Naive thymus-derived CD4-positive, alpha-beta T cell (primary cell): ENCODE results near the gene ATP6V0D1. TPM values are rescaled to one million over a fixed set of nuclear protein-coding genes. Genes with fewer than 3 reads are reported as not detected.
A peak's percentile ranks its signal among the peaks of the same experiment; 100 is the strongest.

ENCODE experiments used
- ATAC-seq: fragments of 150-1000 bp; cut with Tn5 transposase; 2 replicates; pipeline ENCODE4 v1.10.0; 2021; ENCODE audit warnings: mild to moderate bottlenecking, moderate library complexity
- CTCF ChIA-PET: fragments of 350-600 bp; sonication (Branson Sonifier 250); formaldehyde crosslinking; loops from one replicate; lab custom pipeline; 2021; ENCODE audit warnings: antibody characterized with exemption; lab: Charles Lee
- POLR2A ChIA-PET: fragments of 350-600 bp; sonication (Branson Sonifier 250); formaldehyde crosslinking; loops from one replicate; lab custom pipeline; 2021; ENCODE audit warnings: antibody characterized with exemption, inconsistent platforms; lab: Charles Lee
- DNase-seq, 9 donors: peaks; one replicate each; pipeline versions ENCODE4 v3.0.0 to v3.0.0-alpha.2; 2020 to 2022; ENCODE audit warnings: mixed read lengths in 1 of 9
- H3K27ac ChIP-seq: one replicate; pipeline ENCODE4 v1.7.0; 2013; ENCODE audit warnings: mild to moderate bottlenecking, low read depth, low read length, moderate library complexity
- H3K27me3 ChIP-seq, 2 donors: one replicate each; pipeline ENCODE4 v1.7.0; 2013; ENCODE audit warnings: low read length in 2 of 2, mild to moderate bottlenecking in 2 of 2, moderate library complexity in 2 of 2; ENCODE audit not compliant: control insufficient read depth in 2 of 2, insufficient read depth in 2 of 2
- H3K36me3 ChIP-seq, 3 experiments: 1 replicate in 2 of 3; 2 replicates in 1 of 3; pipeline ENCODE4 v1.7.0; 2013; ENCODE audit warnings: low read length in 3 of 3, mild to moderate bottlenecking in 3 of 3, moderate library complexity in 1 of 3; ENCODE audit not compliant: insufficient read depth in 3 of 3, control insufficient read depth in 2 of 3
- H3K4me1 ChIP-seq, 2 donors: one replicate each; pipeline ENCODE4 v1.7.0; 2013; ENCODE audit warnings: low read length in 2 of 2, mild to moderate bottlenecking in 2 of 2, moderate library complexity in 1 of 2; ENCODE audit not compliant: control insufficient read depth in 2 of 2, insufficient read depth in 2 of 2
- H3K4me3 ChIP-seq: 2 replicates; pipeline ENCODE4 v1.7.0; 2013; ENCODE audit warnings: mild to moderate bottlenecking, low read length
- H3K9me3 ChIP-seq, 3 experiments: 1 replicate in 2 of 3; 2 replicates in 1 of 3; pipeline ENCODE4 v1.7.0; 2013; ENCODE audit warnings: low read length in 3 of 3; ENCODE audit not compliant: control insufficient read depth in 2 of 3
- H3K27ac Mint-ChIP-seq, 9 donors: one replicate each; pipeline ENCODE4 v1.8.0; 2020 to 2022; ENCODE audit warnings: mixed read lengths in 9 of 9, mild to moderate bottlenecking in 8 of 9, moderate library complexity in 5 of 9, inconsistent platforms in 2 of 9
- H3K27me3 Mint-ChIP-seq, 5 donors: one replicate each; pipeline ENCODE4 v1.8.0; 2021 to 2022; ENCODE audit warnings: mixed read lengths in 5 of 5, mild to moderate bottlenecking in 1 of 5
- H3K36me3 Mint-ChIP-seq, 5 donors: one replicate each; pipeline ENCODE4 v1.8.0; 2020 to 2022; ENCODE audit warnings: mixed read lengths in 5 of 5, mild to moderate bottlenecking in 3 of 5, inconsistent platforms in 1 of 5
- H3K4me1 Mint-ChIP-seq, 7 donors: one replicate each; pipeline ENCODE4 v1.8.0; 2020 to 2022; ENCODE audit warnings: mixed read lengths in 7 of 7, mild to moderate bottlenecking in 3 of 7, inconsistent platforms in 1 of 7
- H3K4me3 Mint-ChIP-seq, 10 donors: one replicate each; pipeline ENCODE4 v1.8.0; 2020 to 2022; ENCODE audit warnings: mild to moderate bottlenecking in 10 of 10, mixed read lengths in 10 of 10, moderate library complexity in 6 of 10, inconsistent platforms in 2 of 10
- H3K9me3 Mint-ChIP-seq, 11 donors: one replicate each; pipeline ENCODE4 v1.8.0; 2020 to 2022; ENCODE audit warnings: mixed read lengths in 11 of 11, mild to moderate bottlenecking in 4 of 11, inconsistent platforms in 1 of 11, moderate library complexity in 1 of 11
- intact Hi-C, 2 donors: fragments of 100-400 bp; cut with micrococcal nuclease; formaldehyde crosslinking; loops; one replicate each; pipeline ENCODE4 v1.15.1; 2023
- polyA plus RNA-seq, 2 donors: library from polyadenylated mRNA; unstranded; fragments of 300-500 nt; fragmentation: Illumina TruSeq; gene quantifications; one replicate each; pipeline ENCODE4 v1.2.3, GENCODE V29; 2021
- total RNA-seq, 6 experiments: library from RNA in 5 of 6; stranded (reverse) in 5 of 6; gene quantifications; 1 replicate in 5 of 6; 2 replicates in 1 of 6; pipeline ENCODE4 v1.2.3 and lab custom pipeline; 2021 to 2026

Gene ATP6V0D1
- total and polyA plus RNA-seq, 7 experiments from 2014 or later, result 35.8 to 104 (median 58.2) TPM

GRCh38 chr16:67395105-67395457 lies 85.9 kb downstream of the ATP6V0D1 start:
- Mint-ChIP-seq H3K27me3 (peaks cover 16 to 43% (median 29%) of the 10 kb centered on the region in 5 donors), H3K27ac (no peak overlapping the region), H3K4me3 (peak overlapping the region in 4 of 10 donors; percentile 27 to 81 (median 38)), H3K9me3 (no peaks in the 10 kb centered on the region), H3K36me3 (no peaks in the 10 kb centered on the region), H3K4me1 (peaks cover 6 to 21% (median 6%) of the 10 kb centered on the region in 7 donors)
- Histone ChIP-seq H3K4me3 (no peak overlapping the region), H3K27ac (no peak overlapping the region), H3K9me3 (no peaks in the 10 kb centered on the region), H3K27me3 (peaks cover 4 to 11% of the 10 kb centered on the region in 2 donors), H3K4me1 (peaks cover 7 to 8% of the 10 kb centered on the region in 2 donors), H3K36me3 (no peaks in the 10 kb centered on the region)
- ChIA-PET POLR2A (no interaction called here), CTCF (no interaction called here)
- DNase-seq (no peak), ATAC-seq (no peak)
- intact Hi-C loops, result loop anchor here in 1 of 2 donors (5.0 kb wide), 1 partner anchor 118 kb away; the partner anchor contains the start of gene PLEKHG4

- Histone ChIP-seq H3K4me1 (peaks cover 7 to 8% of the 10 kb centered on the region in 2 donors), H3K9me3 (no peaks in the 10 kb centered on the region), H3K27me3 (peaks cover 4 to 11% of the 10 kb centered on the region in 2 donors), H3K4me3 (no peak overlapping the region), H3K27ac (no peak overlapping the region), H3K36me3 (no peaks in the 10 kb centered on the region)
- DNase-seq, result peak in 1 of 9 donors; percentile 15
- peak; percentile 22 for ATAC-seq
- Mint-ChIP-seq H3K4me1 (peaks cover 6 to 25% (median 6%) of the 10 kb centered on the region in 7 donors), H3K27ac (no peak overlapping the region), H3K9me3 (no peaks in the 10 kb centered on the region), H3K4me3 (peak overlapping the region; percentile 47 to 81 (median 72)), H3K27me3 (peaks cover 16 to 46% (median 29%) of the 10 kb centered on the region in 5 donors), H3K36me3 (no peaks in the 10 kb centered on the region)
- ChIA-PET CTCF (interaction anchor here (0.7 kb wide), 1 partner anchor 9 kb away, joined by 3 read pairs; no protein-coding TSS in a partner anchor), POLR2A (no interaction called here)
- intact Hi-C loops, result loop anchor here in 1 of 2 donors (5.0 kb wide), 1 partner anchor 117 kb away; the partner anchor contains the start of gene PLEKHG4
Observed at GRCh38 chr16:67394155-67395104, 86.5 kb downstream of the ATP6V0D1 start.

DNA sequence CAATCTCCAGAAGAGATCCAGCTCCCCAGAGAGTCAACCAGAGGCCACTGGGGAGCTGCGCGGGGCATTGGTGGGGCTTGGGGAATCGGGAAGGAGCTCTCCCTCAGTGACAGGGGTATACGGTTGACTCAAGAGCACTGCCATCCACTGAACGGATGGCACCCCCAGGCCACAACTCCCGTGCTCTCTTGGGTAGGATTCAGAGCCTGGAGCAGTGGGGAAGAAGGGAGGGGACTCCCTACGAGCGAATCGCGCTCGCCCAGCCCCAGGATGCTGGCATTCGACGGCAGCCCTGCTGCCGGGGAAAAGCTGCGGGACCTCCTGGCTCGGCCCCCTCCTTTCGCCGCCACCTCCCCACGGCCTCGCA lies 87.2 kb downstream of the ATP6V0D1 start:
- DNase-seq, result no peak
- Histone ChIP-seq H3K4me1 (peaks cover 7 to 8% of the 10 kb centered on the region in 2 donors), H3K4me3 (no peak overlapping the region), H3K27ac (no peak overlapping the region), H3K36me3 (no peaks in the 10 kb centered on the region), H3K27me3 (peaks cover 4 to 11% of the 10 kb centered on the region in 2 donors), H3K9me3 (no peaks in the 10 kb centered on the region)
- intact Hi-C loops, result no loop called here
- H3K27me3 Mint-ChIP-seq, result peaks cover 16 to 47% (median 29%) of the 10 kb centered on the region in 5 donors
- POLR2A ChIA-PET, result no interaction called here
- CTCF ChIA-PET, result interaction anchor here (0.7 kb wide), 1 partner anchor 9 kb away, joined by 3 read pairs; no protein-coding TSS in a partner anchor
- H3K9me3 Mint-ChIP-seq, result no peaks in the 10 kb centered on the region
- no peak overlapping the region for H3K27ac Mint-ChIP-seq
- ATAC-seq, result peak; percentile 8
- no peaks in the 10 kb centered on the region for H3K36me3 Mint-ChIP-seq
- H3K4me1 Mint-ChIP-seq, result peaks cover 6 to 23% (median 6%) of the 10 kb centered on the region in 7 donors
- H3K4me3 Mint-ChIP-seq, result peak overlapping the region; percentile 47 to 81 (median 72)

- Histone ChIP-seq H3K4me3 (no peak within 1 kb of the TSS), H3K9me3 (no peaks in the 10 kb centered on the region), H3K27me3 (peaks cover 4 to 11% of the 10 kb centered on the region in 2 donors), H3K27ac (no peak within 1 kb of the TSS), H3K4me1 (peaks cover 7 to 8% of the 10 kb centered on the region in 2 donors), H3K36me3 (no peaks in the 10 kb centered on the region)
- POLR2A ChIA-PET, result no interaction called here
- peaks cover 6 to 23% (median 6%) of the 10 kb centered on the region in 7 donors for H3K4me1 Mint-ChIP-seq
- peaks cover 16 to 48% (median 29%) of the 10 kb centered on the region in 5 donors for H3K27me3 Mint-ChIP-seq
- intact Hi-C loops, result no loop called here
- no peak within 1 kb of the TSS for H3K27ac Mint-ChIP-seq
- peak in 4 of 9 donors; percentile 13 to 62 (median 26) for DNase-seq
- no peaks in the 10 kb centered on the region for H3K9me3 Mint-ChIP-seq
- H3K4me3 Mint-ChIP-seq, result peak within 1 kb of the TSS; percentile 47 to 81 (median 72)
- peak; percentile 74 for ATAC-seq
- H3K36me3 Mint-ChIP-seq, result no peaks in the 10 kb centered on the region
- CTCF ChIA-PET, result interaction anchor here (0.7 kb wide), 1 partner anchor 8 kb away, joined by 3 read pairs; no protein-coding TSS in a partner anchor
Observed at GRCh38 chr16:67393111-67393787, 87.7 kb downstream of the ATP6V0D1 start, which contains the start of gene TPPP3. TSS of gene TPPP3 (minus strand) at chr16:67393498. CDS start at chr16:67391111, 2,387 bp downstream.

DNA sequence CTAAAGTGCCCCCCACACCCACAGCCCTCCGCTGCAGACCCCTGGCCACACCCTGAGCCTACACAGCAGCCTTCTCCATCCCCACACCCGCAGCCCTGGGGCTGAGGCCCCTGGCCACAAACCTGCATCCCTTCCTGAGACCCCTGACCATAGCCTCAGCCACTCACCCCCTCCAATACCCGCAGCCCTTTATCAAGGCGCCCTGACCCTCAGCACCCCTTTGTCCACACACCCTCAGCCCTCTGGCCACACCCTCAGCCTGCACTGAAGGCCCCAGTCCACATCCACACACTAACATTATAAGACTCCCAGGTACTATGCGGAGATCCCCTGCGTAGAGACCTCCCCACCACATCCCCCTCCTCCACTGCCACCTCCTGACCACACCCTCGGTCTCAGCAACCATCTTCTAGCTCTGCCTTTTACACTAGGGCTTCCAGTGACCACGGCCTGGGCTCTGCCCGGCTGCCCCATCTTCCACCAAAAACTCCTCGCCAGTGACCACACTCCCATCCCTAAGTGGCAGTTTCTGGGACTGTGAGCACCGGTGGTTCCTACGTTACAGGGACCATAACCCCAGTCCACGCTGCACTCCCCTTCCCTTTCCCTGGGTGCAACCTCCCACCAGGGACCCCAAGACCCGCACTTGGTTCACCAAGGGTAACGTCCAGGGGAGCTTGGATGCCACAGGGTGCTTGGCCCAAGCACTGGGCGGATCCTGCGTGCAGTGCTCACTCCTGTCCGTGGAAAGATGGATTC lies 88.5 kb downstream of the ATP6V0D1 start:
- H3K4me3 ChIP-seq, result no peak overlapping the region
- H3K27me3 ChIP-seq, result peaks cover 4 to 11% of the 10 kb centered on the region in 2 donors
- ATAC-seq (no peak), DNase-seq (no peak)
- CTCF ChIA-PET, result no interaction called here
- no peak overlapping the region for H3K27ac ChIP-seq
- no peaks in the 10 kb centered on the region for H3K9me3 ChIP-seq
- H3K36me3 ChIP-seq, result no peaks in the 10 kb centered on the region
- peak overlapping the region in 2 of 10 donors; percentile 23 to 81 for H3K4me3 Mint-ChIP-seq
- peaks cover 6 to 23% (median 6%) of the 10 kb centered on the region in 7 donors for H3K4me1 Mint-ChIP-seq
- H3K4me1 ChIP-seq, result peaks cover 7 to 8% of the 10 kb centered on the region in 2 donors
- no peak overlapping the region for H3K27ac Mint-ChIP-seq
- H3K9me3 Mint-ChIP-seq, result no peaks in the 10 kb centered on the region
- POLR2A ChIA-PET, result no interaction called here
- H3K27me3 Mint-ChIP-seq, result peaks cover 16 to 48% (median 29%) of the 10 kb centered on the region in 5 donors
- H3K36me3 Mint-ChIP-seq, result no peaks in the 10 kb centered on the region
- intact Hi-C loops, result no loop called here
